HG02884 (cell line): ENCODE measurements around the gene AP4M1.

Source experiments
- ATAC-seq: cut with Tn5 transposase; IDR thresholded peaks from one replicate; pipeline ENCODE4 v1.9.1; 2021; ENCODE audit warnings: mild to moderate bottlenecking, moderate library complexity; ENCODE audit not compliant: unreplicated experiment

Gene AP4M1

DNA sequence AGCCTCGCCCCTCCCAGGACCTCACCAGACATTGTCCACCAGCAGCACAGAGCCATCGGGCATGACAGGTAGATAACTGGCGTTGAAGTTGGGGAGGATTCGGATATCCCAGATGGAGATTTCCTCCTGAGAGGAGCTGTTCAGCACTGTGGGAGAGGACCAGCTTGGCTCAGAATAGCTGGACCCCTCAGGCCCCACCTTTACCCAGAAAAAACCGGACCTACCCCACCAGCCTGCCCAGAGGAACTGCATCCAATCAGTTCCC is 55.6 kb downstream of the AP4M1 start:
- no peak for ATAC-seq

DNA sequence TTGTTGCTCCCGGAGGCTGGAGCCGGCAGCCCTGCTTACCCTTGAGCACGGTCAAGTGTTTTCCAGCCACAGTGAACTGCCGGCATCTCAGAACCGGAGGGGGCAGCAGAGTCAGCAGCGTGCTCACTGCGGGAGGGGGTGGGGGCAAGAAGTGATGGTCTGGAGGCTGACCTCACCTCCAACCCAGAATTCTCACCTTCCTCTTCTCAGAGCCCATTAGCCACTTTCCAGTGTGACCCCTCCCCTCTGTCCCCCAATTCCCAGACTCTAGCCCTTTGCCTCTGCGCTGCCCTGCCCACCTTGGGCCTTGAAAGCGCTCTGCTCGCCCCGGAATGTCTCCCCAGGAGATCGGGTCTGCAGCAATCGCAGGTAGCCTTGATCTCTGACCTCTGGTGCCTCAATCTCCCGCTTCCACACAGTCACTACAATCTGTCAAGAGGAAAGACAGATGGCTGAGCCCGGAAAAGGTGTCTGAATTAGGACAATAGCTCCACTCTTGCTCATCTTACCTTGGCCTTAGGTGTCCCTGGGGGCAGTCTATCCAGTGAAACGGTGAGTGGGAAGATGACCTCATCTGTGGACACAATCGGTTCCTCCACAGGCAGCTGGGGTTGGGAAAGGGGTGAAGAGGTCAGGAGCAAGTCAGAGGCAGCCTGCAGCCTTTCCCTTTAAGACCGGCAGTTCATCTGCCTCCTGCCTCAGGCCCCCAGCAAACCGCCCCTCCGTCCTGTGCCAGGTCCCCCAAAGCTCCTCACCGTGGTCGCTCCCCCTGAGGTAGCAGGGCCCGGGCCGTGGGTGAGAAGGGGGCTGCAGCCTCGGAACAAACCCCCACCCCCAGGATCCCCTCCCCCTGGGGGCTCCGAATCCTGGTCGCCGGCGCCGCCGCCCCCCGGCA is 56.1 kb downstream of the AP4M1 start:
- peak; percentile 10 for ATAC-seq
